GM19043 (cell line): ENCODE measurements around the gene INSYN1.
"Not testable (repeated sequence)": the region's sequence is repeated elsewhere in the genome, so short reads cannot be mapped to it uniquely, and the experiment has no call there.

ENCODE experiments used
- ATAC-seq: cut with Tn5 transposase; IDR thresholded peaks from one replicate; pipeline ENCODE4 v1.9.1; 2021; ENCODE audit warnings: low read depth; ENCODE audit not compliant: unreplicated experiment

Gene INSYN1

DNA sequence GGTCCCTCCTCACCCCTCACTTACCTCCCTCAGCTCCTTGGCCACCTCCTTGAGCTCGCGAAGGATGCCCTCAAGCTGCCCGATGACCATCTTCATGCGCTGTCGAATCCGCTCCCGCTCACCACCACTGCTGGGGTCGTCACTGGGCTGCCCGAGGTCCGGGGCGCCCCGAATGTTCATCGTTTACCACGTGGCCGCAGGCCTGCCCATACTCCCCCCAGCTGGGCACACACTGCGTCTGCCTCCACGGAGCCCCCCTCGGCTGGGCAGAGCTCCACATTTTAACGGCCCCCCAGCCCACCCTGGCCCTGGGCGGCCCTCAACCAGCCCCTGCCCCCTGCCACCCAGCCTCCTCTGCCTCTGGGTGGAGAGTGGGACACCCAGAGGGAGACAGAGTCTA lies 2.2 kb downstream of the INSYN1 start:
- ATAC-seq: no peak

DNA sequence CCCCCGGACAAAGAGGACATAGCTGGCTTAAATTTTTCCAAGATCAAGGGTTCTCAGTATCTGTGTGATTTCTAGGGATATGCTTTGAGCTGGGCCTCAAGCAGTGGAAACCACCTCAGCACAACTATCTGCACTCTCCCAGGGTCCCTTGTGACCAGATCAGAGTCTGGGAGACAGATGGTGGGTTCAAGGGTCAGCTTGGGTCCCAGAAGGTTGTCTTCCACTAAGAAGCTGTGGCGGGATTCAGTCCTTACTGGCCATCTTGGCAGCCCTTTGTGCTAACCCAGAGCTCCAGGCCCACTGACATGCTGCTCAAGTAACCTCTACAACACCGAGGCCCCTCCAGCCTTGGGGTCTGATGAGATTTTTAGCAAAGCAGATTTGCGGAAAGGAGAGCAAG lies 2.7 kb downstream of the INSYN1 start:
- ATAC-seq: no peak

DNA sequence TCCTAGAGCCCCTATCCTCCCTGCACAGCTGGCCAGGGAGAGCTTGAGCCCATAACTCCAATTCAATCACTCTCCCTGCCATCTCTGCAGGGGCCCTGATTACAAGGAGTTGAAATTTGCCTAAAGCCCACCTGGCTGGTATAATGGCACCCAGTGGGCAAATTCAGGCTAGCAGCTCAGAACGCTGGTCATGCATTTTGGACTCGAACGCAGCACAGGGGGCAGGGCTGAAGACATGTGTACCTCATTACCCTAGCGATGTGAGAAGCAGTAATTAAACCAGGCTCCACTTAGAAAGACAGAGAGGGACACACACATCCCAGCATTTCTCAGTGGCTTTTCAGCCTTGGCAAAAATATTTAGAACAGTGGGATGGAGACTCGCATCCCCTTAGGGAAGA lies 3.2 kb downstream of the INSYN1 start:
- ATAC-seq: no peak

DNA sequence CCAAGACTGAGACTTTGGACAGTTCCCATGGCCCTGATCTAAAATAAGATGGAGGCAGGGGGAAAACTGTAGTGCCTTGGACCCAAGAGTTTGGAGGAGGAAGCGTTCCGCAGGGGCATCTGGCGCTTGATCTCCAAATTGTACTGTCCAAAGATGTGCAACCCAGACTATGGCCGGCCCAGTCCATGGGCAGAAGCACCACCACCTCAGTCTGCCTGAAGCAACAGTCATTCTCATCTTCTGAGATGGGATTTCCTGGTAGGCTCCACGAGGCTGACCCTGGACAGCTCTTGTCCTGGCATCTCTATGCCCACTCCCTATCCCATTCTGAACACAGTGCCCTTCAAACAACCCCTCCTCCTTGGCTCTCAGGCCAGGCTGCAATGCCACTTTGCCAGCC lies 3.6 kb downstream of the INSYN1 start:
- ATAC-seq: no peak

DNA sequence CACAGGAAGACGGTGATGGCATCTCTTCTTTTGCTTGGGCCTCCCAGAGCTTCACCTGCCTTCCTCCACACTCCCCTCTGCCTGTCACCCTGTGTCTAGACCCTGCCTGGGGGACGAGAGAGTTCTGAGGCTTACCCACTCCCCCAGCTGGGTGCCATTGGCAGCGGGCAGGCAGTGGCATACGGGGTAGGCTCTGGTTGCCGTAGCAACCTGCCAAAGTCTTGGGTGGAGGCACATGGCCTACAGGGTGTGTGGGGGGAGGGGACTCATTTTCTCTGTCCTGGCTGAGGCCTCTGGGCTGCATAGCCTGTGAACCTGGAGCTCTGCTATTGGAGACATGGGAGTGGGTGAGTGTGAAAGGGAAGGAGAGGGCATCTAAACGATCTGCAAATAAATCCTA lies 4.4 kb downstream of the INSYN1 start:
- ATAC-seq: no peak

DNA sequence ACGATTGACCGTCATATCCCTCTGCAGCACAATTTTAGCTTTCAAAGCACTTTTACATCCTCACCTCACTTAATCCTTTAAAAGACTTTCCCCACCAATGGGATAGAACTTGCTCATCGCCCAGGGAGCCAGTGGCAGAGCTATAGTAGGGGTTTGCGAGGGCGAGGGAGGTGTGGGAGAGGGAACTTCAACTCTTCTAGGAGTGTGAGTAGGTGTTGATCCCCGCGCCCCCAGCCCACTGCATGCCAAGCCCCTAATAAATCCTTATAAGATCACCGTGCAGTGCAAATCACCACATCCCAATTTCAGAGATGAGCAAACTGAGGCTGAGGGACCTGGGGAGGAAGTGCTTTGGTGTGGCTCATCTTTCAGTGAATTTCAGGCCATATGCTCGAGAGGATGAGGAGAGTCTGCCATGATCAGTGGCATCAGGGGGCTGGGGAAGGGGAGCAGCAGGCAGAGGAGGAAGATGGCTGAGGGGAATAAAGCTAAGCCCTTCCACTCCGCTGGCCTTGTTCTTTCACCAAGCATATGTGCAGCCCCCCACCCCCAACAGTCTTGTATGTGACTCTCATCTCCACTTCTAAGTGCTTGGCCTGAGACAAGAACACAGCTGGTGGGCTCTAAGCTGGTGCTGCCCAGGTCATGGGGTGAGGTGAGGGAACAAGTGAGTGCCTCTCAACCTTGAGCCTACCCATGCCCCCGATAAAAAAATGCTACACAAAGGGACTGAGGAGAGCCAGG lies 5.1 kb downstream of the INSYN1 start:
- no peak for ATAC-seq

DNA sequence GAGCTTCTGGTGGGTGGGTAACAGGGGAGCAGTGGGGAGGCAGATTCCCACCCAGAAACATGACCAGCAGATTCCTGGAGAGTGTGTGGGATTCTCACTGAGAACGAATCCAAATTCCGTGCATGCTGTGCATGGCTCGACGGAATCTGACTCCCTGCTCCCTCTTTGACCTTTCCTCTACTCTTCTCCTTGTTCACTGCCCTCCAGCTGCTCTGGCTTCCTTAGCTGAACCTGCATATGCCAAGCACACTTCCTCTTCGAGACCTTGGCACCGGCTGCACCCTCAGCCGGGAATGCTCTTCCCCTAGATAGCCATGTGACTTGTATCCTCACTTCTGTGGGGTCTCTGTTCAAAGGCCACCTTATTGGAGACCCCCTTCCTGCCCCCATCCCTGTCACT lies 6.3 kb downstream of the INSYN1 start:
- ATAC-seq: no peak

DNA sequence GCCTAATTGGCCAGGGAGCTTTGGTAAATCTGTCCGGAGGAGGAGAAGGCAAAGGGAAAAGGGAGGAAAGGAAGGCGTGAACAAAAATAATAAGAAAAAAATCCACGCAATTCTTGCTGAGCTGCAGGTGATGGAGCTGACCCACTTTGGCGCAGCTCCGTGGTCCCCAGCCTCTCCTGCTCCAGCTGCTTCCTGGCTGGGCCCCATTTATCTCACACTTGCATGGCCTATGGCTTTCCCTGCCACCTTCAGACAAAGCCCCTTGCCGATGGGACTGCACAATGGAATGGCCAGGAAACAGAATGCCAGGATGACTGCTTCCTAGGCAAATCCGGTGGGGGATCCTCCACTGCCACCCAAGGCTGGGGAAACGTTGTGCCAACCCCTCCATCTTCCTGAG lies 6.9 kb downstream of the INSYN1 start:
- ATAC-seq: no peak

DNA sequence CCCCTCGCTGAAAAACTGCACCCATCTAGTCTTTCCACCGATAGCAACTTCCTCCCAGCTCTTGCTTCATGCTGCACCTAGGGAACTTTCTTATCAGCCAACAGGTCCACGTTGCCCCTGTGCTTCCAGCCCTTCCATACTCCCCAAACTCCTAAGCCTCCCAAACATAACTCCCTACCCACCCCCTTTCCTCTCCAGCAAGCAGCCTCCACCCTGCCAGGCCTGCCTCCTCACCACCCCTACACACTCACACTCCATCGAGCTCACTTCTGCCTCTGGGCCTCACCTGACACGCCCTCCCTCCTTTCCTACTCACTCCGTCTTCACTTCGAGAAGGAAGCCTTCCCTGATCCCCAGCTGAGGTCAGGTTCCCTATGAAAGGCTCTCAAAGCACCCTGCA lies 8.1 kb downstream of the INSYN1 start:
- ATAC-seq: no peak

DNA sequence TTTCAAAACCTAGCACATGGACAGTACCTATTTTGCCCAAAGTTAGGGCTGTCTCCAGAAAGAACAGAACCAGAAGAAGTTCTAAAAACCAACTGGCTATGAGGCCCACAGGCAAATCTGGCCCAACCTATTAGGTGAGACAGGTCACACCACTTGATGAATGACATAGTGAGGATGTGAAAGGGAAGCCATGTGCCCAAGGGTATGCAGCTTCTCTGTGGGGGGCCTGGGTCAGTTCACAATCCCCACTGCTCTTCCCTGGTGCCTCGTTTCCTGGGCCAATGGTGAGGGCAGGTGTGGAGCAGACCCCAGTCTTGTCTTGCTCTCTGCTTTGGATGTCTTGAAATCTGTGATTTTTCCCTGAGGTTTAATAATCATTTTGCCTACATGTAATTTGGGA lies 8.9 kb downstream of the INSYN1 start:
- no peak for ATAC-seq

DNA sequence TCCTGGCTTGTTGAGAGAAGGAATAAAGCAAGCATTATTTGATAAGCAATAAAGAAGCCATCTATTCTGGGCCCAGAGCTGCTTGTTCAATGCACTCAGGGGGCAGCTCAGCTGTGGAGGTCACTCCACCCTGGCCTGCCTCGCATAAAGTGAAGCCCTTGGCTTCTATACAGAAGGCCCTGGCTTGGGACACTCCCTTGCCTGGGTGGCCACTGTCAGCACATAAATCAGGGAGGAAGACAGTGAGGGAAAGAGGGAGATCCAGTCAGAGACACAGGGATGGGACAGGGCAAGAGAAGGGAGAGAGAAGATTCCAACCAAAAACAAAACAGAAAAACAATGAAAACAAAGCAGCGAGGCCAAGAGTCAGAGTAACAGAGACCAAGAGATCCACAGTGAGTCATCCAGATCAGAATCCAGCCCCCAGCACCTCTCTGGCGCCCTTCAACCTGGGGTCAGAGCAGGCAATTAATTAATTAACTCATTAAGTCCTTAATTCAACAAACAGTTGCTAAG lies 11.8 kb downstream of the INSYN1 start:
- ATAC-seq: no peak

DNA sequence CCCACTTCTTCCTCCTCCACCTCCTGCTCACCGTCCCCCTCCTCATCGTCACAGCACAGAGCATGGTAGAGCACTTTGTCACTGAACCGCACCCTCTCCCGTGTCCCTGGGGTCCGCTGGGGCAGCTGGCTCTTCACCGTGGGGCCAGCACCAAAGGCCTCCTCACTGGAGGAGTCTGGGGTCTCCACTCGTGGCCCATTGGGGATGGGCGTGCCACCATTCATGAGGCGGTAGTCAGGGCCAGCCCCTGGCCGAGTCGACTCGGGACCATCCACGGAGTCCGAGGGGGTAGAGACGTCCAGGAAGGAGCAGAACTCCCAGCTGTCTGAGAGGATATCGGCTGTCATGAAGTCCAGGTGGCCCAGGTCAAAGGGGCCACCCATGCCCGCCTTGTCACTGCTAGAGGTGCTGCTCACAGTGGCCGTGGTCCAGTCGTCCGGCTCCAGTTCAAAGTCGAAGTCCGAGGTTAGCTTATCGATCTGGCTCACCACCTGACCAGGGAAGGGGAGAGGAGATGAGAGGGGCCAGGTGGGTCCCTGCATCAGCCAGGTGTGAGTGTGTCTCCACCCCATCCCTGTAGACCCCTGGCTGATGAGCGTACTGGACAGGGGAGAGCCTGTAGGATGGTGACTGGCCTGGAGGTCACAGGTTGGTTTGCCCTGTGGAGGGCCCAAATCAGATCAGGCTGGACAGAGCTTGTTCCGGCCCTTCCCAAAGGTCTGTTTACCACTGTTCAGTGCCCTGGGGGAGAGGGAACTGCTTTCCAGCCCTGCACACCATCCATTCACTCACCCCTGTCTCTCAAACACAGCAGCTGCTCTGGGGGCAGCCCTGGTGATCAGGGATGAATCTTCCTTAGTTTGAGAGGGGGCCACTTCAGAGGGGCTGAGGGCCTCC lies 12.8 kb downstream of the INSYN1 start:
- ATAC-seq: no peak

DNA sequence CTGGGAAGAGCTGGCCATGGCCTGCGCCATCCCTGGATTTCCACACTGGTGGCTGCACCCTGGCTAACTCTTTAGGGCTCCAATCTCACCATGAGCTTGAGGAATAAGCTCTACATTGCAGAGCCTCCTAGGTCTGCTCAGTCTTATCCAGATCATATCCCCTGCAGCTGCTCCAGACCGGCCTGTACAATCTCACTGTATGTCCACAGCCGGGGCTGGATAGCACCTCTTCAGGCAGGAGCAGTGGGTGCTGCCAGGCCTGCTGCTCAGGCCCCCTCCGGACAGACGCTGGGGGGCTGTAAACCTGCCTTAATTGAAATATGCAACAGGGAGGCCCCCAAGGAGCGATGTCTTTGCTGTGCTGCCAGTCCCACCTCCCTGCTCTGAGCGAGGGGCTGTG lies 15.6 kb downstream of the INSYN1 start:
- ATAC-seq: no peak

DNA sequence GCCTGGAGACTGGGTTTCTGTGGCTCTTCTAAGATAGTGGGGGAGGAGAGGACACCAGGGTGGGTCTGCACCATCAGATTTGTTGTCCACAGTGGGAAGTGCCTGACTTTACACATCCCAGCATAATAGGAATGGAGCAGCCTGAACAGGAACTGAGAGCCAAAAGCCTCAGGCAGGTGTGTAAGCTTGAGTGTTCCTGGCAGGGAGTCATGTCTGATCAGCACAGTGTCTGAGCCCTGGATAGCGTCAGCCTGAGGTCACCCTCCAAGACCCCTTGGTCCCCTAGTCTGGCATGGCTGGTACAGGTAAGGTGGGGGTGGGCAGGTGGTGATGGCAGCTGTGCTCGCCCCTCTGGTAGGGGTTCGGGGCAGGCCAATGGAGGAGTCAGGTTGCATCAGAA lies 20.2 kb downstream of the INSYN1 start:
- ATAC-seq: no peak

DNA sequence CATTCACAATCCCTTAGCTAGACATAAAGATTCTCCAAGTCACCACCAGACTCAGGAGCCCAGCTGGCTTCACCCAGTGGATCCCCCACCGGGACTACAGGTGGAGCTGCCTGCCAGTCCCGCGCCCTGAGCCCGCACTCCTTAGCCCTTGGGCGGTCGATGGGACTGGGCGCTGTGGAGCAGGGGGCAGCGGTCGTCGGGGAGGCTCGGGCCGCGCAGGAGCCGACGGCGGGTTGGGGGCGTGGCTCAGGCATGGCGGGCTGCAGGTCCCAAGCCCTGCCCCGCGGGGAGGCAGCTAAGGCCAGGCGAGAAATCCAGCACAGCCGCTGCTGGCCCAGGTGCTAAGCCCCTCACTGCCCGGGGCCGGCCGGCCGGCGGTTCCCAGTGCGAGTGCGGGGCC lies 21.1 kb downstream of the INSYN1 start:
- not testable (repeated sequence) for ATAC-seq

DNA sequence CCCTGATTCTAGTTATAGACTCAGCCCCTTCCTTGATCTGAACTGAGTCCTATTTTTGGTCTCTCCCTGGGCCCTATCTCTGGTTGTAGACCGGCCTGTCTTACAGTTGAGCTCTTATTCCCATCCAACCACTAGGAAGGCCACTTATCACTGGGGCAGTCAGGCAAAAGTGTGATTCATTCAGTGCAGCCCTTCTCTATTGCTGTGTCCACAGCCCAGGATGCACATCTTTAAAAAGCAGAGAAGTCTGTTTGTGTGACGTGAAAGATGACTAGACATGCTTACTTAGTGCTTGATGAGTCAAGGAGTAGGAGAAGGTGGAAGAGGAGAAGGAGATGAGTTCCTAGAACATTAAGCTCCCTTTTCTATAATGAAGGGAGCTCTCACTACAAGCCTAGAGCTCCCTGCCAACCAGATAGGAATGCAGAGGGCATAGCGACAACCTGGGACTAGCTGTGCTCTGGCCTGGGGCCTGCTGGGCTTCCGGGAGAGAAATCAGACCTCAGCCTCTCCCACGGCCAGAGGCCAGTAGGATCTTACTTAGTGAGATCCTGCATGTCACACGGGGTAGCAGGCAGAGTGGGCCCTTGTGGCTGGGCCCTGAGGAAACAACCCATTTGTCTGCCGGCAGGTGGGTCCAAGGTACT lies 25.7 kb downstream of the INSYN1 start:
- no peak for ATAC-seq

DNA sequence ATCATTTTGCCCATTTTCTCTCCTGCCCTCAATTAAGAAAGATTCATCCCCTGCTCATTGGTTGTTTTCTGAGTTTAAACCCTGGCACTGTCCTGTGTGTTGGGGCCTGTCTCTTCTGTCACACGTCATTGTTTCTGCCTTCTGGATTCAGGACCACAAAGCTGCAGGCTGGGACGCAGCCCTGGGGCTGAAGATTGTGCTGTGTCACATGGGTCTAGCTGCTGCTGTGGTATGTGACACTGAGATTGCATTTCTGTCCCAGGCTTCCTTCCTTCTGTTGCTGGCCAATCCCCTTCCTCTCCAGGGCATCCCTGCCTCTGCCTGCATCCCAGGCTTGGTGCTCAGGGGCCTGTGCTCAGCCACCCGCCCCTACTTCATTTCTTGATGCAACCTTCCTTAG lies 28.9 kb downstream of the INSYN1 start:
- ATAC-seq: no peak

DNA sequence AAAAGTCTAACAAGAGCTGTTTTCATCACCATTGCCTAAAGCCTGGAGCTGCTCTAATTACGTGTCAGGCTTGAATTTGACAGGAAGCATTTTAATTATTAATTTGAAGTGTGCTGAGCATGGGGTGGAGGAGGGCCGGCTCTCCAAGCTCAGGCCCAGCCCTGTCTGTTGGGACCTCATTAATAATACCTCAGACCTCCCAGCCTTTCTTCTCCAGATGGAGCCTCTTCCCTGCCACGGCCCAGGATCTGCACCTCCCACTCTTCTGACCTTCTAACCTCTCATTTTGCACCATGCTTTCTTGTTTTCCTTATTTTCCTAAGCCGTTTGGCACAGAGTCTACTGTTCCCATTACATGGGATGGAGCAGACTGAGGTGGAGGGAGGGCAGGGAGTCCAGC lies 30.0 kb downstream of the INSYN1 start:
- ATAC-seq: no peak

DNA sequence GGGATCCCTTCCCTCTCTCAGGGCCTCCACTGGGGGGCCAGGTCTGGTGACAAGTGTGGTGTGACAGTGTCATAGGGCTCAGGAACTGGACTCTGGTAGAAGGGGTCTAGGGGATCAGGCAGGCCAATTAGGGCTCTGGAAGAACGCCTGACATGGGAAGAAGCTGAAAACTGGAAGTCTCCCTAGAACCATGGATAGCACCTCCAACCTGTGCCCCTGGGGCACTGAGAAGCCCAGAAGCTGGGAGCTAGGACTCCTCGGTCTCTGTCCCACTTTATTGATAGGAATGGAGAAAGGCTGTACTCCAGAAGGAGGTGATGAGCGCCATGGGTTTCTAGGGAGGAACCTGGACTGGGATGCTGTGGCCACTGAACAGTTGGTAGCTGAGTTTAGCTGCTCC lies 30.7 kb downstream of the INSYN1 start:
- ATAC-seq: no peak

DNA sequence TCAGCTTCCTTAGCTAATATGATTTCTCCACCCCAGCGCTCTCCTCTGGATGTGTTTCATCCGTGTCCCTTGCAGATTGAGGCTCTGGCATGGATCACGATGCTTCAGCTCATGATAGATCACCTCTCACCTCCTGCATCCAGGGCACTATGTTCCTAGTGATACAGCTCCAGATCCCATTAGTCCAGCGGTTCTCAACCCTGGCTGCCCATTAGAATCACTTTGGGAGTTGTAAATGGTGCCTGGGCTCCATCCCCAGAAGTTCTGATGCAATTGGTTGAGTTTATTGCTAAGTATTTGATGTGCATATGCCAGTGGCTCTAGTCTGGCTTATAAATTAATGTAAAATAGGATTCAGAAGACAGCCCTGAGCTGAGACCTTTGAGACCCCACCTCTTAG lies 34.5 kb downstream of the INSYN1 start:
- ATAC-seq: no peak

DNA sequence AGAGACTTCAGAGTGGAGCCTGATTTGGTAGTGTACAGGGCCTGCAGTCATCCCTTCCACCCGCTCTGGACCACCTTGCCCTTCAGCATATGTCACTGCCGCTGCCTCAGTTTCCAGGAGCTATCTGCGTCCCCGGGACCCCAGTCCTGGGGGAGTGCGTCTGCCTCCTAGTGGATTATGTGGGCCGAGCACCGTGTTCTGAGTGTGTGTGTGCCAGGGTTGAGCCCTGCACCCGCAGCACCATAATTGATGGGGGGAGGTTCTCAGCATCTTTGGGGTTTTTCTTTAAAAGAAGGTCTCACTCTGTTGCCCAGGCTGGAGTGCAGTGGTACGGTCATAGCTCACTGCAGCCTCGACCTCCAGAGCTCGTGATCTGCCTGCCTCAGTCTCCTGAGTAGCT lies 35.3 kb downstream of the INSYN1 start:
- ATAC-seq: no peak
